Panc1 (cell line): ENCODE data around the gene ARHGAP12.

Experiments
- CTCF ChIP-seq: fragments of 450-650 bp; IDR thresholded peaks from 2 replicates; pipeline ENCODE4 v1.5.1; 2017; ENCODE audit warnings: mild to moderate bottlenecking
- POLR2AphosphoS5 ChIP-seq: IDR thresholded peaks from 2 replicates; pipeline ENCODE4 v1.6.1; 2012; ENCODE audit warnings: mild to moderate bottlenecking, low read depth, low read length, moderate library complexity
- SIN3A ChIP-seq: IDR thresholded peaks from 2 replicates; pipeline ENCODE4 v1.6.1; 2012; ENCODE audit warnings: low read depth, mild to moderate bottlenecking, low read length, moderate library complexity, borderline replicate concordance; ENCODE audit not compliant: insufficient read depth
- TF ChIP-seq, protein P1 (sequence below), 2 experiments: IDR thresholded peaks; 2 replicates each; pipeline ENCODE4 v1.6.1; 2011 to 2012; ENCODE audit warnings: low read depth in 2 of 2, control low read depth in 1 of 2, low read length in 1 of 2, mild to moderate bottlenecking in 1 of 2, moderate library complexity in 1 of 2; ENCODE audit not compliant: insufficient read depth in 1 of 2

DNA sequence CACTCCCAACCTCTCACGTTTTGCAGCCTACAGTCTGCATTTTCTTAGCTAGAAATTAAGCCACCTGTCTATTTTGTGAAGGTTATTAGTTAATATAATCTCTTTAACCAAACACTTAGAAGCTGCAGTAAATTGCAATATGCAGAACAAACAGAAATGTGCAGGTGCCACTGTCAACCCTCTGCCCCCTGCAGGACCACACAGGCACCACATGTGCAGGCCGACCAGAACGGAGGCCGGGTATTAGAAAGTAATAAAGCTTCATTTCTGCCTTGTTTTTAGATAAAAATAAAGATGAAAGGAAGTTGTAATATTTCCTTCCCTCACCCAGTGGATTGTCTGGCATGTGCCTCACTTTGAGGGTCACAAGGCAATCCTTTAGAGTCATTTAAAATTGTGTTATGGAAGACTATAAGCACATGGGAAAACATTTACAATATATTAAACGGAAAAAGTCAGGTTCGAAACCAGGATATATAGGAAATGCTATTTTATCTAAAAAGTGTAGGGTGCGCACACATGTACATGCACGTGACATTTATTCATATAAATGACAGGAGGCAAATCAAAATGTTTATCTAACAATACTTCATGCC, 158.2 kb downstream of the ARHGAP12 start:
- TF ChIP-seq CTCF (peak; percentile 77), POLR2AphosphoS5 (no peak), SIN3A (no peak)
- TF ChIP-seq, protein P1, sequence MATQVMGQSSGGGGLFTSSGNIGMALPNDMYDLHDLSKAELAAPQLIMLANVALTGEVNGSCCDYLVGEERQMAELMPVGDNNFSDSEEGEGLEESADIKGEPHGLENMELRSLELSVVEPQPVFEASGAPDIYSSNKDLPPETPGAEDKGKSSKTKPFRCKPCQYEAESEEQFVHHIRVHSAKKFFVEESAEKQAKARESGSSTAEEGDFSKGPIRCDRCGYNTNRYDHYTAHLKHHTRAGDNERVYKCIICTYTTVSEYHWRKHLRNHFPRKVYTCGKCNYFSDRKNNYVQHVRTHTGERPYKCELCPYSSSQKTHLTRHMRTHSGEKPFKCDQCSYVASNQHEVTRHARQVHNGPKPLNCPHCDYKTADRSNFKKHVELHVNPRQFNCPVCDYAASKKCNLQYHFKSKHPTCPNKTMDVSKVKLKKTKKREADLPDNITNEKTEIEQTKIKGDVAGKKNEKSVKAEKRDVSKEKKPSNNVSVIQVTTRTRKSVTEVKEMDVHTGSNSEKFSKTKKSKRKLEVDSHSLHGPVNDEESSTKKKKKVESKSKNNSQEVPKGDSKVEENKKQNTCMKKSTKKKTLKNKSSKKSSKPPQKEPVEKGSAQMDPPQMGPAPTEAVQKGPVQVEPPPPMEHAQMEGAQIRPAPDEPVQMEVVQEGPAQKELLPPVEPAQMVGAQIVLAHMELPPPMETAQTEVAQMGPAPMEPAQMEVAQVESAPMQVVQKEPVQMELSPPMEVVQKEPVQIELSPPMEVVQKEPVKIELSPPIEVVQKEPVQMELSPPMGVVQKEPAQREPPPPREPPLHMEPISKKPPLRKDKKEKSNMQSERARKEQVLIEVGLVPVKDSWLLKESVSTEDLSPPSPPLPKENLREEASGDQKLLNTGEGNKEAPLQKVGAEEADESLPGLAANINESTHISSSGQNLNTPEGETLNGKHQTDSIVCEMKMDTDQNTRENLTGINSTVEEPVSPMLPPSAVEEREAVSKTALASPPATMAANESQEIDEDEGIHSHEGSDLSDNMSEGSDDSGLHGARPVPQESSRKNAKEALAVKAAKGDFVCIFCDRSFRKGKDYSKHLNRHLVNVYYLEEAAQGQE (IDR thresholded peaks at IDR 0.05; ENCODE audit: insufficient read depth in 1 of 2, low read depth in 2 of 2, low read length in 1 of 2) = no peak
